GM21528 (cell line): ENCODE measurements around the gene MBP.

ENCODE experiments used
- ATAC-seq: cut with Tn5 transposase; IDR thresholded peaks from one replicate; pipeline ENCODE4 v1.9.1; 2021; ENCODE audit warnings: mild to moderate bottlenecking, moderate library complexity; ENCODE audit not compliant: unreplicated experiment, low FRiP score

The MBP gene

DNA sequence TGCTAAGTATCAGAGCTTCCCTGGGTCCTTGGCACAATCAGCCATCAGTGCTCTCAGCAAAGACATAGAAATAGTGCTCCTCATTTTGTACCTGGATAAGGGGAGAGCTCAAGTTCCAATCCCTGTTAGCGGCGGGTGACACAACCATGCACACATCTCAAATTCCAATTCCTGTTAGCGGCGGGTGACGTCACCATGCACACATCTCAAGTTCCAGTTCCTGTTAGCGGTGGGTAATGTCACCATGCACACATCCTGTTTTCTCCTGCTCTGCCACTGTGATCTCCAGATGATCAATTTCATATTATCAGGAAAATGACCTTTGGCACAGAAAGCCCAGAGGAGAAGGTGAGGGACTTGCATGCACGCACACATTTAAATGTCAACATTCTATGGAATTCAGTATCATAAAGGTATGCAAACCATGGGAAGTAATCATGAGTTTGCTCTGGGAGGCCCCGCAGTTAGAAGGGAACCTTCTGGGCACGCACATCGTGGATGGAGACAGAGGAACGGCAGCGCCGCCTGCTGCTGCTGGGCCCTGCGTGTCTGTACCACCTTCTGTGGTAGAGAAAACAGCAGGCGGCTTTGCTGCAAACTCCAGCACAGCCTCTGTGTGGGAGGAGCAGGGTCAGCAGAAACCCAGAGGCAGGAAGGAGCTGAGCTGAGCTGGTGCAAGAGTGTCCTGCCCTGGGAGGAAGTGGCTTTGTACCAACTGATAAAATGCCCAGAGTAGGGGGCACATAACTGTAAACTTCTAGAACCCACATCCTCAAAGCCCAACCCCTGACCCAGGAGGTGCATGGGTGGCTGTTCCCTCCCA is 77.8 kb downstream of the MBP start:
- ATAC-seq, result peak; percentile 85

DNA sequence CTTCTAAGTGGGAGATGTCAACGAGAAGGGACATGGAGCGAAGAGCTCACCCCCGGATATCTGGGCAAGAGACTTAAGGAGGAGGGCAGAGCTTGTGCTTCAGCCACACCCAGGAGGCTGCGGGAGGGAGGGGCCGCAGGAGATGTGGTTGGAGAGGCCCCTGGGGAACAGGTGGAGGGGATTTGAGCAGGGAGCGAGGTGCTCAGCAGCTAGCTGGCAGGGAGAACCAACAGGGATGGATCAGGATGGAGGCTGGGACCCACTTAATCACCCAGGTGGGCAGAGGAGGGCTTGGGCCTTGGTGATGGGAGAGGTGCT is 78.3 kb downstream of the MBP start:
- peak; percentile 24 for ATAC-seq

DNA sequence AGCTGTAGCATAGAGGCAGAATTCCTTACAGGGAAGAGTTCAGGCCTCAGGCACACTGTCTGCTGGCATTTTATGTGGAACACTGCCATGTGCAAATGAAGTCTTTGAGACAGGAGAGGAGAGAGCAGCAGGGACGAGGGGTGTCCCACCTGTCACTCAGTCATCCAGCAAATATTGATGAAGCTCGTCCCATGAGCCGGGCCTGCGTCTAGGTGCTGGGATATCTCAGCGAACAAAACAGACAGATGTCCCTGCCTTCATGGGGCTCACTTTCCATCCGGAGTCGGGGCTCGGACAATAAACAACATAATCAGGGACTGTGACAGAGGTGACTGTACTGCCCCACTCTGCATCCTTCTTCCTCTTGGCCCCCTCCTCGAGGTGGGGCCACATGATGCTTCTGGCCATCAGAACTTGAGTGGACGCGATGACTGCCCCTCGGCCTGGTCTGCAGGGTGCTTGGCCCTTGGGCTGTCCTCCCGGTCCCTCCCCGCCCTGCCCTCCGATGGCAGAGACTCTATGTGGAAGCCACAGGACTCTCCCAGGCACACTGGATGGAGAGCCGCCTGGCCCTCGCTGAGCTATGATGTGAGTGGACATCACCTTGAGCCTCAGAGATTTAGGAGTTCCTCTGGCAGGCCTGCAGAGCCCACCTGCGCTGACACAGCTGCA is 78.8 kb downstream of the MBP start:
- ATAC-seq, result no peak

DNA sequence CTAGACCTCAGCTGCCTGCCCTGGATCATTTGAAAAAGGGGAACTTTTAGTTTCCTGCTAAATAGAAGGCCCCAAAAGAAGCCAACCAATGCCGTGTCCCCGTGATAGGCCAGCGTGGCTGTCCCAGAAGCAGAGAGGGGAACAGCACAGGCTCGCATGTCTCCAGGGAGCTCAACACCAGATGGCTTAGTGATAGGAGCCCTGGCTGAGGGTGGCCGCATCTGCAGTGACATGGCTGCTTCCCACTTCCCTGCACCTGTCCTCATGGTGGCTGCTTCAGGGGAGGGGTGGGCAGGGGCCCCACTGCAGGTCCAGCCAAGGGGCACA is 79.6 kb downstream of the MBP start:
- ATAC-seq, result no peak

DNA sequence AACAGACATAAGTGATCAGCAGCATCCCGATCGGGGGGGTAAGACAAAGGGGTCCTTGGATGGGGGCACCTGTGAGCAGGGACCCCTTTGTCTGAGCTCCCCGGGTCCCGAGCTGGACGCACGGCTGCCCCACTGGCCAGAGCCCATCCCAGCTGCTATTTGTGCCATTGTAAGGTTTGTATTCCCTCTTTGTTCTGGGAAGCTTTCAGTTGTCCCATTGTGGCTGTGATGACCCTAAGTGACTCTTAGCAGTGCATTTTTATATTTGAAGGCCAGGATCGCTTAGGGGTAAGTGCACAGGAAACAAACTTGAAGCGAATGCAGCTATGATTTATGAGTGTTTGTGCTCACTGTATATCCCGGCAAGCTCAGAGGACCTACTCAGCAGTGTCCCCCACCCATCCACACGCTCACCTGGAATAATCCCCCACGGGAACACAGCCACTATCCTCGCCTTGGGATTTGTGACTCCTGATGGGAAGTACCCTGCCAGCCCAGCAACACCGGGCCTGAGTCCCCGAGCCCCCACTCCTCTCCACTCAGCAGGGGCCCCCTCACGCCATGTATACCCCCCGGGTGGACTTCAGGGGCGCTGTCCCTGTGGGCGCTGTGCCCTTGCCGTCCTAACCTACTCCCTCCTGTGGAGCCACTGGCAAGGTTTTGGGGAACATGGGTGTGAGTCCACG is 80.1 kb downstream of the MBP start:
- ATAC-seq, result no peak

DNA sequence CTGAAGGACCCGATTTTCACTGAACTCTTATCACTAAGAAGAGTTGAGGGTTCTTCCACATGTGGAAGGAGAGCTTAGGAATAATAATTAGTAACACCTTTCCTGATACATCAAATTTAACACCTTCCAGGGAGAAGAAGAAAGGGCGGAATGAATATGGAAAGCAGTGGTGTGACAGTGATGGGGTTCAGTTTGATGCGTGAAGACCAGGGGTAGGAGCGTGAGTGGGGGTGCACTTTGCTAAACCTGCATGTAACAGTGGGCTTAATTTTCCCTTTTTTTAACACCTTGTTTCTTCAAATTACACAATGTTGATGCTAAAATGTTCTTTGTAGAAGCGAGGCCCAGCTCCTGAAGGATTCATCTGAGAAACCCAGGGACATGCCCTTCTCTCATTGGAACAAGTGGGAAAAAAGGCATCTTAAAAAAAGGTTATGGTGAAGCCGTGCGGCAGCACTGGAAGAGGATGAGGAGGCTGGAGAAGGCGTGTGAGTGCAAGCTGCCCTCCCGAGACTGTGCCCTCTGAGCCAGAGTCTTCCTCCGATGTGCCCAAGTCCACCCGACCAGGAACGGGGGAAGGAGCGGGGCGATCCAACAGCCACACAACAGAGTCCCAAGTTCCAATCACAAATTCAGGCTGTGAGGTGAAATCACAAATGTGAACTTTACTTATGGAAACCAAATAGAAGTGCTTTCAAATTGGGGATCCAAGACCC is 80.8 kb downstream of the MBP start:
- no peak for ATAC-seq

DNA sequence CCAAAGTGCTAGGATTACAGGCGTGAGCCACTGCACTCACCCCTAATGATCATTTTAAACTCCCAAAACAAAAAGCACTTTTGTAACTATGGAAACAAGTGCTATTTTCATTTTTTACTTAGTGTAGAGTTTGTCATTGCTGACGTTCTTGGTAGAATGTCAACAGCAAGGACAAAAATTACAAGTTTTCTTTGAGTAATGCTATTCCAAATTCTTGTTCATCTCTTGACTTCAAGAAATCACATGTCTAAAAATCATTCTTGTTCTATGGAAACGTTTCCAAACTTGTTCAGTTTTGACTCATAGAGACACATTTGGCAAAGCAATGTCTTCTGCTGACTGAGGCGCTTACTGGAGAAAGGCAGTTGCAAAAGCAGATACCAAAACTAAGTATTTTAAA is 82.6 kb downstream of the MBP start:
- ATAC-seq, result no peak

DNA sequence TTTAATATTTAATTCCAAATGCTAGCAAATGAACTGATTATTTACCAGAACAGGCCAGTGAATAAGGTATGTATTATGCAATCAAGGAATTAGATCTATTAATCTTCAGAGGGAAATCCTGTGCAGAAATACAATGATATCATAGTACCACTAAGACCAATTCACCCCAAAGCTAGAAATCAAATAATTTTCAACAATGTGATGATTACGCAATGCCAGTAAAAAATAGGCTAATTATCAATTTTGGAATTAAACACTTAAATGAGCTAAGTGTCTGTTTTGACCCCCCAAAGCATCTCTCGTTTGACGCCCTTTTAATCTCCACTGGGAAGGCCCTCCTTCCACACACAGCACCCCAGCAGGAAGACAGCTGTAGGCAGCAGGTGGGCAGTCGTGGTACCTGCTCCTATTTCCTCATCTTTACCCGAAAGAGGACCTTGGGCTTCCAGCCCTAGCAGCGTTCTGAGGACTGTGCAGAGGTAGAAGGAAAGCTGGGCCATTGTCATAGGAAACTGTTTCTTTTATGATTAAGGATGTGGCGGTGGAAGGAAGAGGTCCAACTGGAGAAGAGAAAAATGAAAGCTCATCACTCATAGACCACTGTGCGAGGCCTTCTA is 84.7 kb downstream of the MBP start:
- ATAC-seq, result no peak

DNA sequence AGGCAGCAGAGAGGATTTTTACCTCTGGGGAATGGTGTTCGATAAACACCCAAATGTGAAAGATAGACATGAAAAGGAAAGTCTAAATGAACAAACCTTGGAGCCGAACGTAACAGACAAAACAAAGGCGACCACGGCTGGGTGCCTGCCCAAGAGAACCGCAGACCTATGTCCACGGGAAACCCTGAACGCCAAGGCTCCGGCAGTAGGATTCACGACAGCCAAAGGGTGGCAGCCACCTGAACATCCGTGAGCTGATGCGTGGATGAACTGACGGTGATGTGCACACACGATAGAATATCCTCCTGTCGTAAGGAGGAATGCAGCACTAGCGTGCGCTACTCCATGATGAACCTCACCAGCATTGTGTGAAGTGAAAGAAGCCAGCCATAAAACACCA is 85.6 kb downstream of the MBP start:
- no peak for ATAC-seq

DNA sequence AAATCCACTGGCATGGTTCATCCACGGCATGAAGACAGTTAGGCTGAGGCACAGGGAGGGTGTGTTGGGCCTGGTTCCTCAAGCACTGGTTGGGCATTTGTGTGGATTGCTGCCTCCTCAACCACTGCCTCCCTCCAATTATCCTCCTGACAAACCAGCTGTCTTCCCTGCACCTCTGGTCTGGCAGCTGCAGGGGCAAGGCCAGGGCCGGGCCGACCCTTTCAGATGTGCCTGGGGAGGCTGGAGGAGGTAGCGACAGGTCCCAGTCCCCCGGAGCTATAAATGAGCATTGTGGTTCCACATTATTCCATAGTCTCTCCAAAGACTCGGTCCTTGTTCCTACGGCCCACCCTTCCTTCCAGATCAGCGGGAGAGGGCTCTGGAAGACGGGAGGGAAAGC is 86.2 kb downstream of the MBP start:
- ATAC-seq, result no peak

DNA sequence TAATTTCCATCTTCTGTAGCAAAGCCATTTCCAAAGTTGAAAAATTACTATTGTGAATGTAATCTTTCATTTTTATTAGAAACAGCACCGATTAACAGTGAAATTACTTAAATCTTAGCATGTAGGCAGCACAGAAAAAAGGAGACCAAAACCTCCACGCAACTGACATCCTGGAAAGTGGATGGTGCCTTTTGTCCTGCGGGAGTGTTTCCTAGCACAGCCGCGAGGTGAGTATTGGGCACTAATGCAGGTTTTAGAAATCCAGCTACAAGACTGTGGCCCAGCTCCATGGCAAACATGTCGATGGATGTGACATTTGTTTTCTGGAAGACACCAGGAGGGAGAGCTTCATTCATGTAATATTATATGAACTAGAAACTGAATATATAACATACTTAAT is 86.9 kb downstream of the MBP start:
- no peak for ATAC-seq

DNA sequence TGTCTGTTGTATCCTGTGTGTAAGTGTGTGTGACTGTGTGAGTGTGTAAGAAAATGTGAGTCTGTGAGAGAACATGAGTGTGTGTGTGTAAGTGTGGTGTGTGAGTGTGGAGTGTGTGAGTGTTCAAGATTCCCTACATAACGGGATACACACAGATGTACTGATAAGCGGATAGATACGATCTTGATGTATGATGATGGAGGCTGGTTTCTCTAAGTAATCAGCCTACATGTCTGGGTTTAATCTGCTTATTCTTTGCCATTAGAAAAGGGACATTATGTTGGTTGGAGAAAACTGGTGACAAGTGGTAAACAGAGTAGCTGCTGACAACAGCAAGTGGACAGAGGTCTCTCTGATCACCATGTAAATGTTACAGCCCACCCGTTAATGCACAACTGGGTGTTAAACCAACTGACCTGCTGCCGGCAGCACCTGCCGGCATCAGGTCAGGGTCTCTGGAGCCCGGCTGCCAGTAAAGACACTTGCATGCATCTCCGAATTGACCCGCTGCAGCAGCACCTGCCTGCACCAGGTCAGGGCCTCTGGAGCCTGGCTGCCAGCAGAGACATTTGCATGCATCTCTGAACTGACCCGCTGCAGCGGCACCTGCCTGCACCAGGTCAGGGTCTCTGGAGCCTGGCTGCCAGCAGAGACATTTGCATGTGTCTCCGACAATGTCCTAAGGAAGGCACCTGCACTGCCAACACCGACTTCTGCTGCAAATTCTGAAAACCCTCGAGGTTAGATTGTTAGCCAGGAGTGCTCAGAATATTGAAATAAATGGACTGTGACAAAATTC is 87.5 kb downstream of the MBP start:
- no peak for ATAC-seq

DNA sequence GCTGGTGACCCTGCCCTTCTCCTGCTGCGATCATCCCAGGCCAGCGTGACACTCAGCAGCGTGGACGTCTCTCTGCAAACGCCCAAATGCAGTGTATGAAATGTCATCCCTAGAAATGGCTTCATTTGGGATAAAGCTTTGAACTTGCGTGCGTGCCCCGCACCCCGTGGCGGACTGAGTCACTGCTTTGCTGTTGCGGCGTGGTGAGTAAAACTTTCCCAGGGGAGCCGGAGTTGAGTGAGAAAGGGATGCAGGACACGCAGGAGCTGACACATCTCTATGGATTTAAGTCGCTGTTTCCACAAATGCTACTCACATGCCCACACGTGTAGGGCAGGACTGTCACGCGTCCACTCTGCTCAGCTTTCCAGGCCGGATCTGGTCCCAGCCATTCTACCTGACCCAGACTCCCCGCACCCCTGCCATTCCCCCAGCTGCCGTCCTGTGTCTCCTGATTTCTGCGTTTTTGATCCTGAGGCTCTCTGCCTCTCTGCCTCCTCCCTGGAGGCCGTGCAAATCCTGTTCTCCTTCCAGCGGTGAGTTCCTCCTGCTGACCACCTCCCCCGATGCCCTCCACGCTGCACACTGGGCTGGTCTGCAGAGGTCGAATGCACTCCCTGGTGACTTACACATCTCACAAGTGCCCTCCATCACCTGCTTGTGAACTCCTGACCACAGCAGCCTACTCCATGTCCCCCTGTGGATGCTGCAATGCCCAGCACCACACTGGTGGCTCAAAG is 88.9 kb downstream of the MBP start:
- ATAC-seq, result no peak

DNA sequence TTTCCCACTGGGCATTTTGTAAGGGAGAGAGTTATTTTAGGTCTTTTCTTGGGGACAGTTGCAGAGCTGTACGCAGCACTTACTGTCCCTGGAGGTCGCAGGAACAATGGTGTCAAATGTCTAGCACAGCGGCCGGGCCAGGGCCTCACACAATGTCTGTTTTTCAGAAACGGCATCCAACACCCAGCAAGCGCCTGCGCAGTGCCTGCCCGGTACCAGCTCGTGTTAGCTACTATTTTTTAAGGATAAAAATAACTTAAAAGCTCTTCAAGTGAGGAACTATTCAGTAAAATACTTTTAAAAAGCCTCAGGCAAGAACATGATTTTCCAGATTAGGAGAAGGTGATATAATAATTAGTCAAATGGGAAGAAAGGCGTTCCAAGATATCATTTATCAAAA is 90.0 kb downstream of the MBP start:
- no peak for ATAC-seq

DNA sequence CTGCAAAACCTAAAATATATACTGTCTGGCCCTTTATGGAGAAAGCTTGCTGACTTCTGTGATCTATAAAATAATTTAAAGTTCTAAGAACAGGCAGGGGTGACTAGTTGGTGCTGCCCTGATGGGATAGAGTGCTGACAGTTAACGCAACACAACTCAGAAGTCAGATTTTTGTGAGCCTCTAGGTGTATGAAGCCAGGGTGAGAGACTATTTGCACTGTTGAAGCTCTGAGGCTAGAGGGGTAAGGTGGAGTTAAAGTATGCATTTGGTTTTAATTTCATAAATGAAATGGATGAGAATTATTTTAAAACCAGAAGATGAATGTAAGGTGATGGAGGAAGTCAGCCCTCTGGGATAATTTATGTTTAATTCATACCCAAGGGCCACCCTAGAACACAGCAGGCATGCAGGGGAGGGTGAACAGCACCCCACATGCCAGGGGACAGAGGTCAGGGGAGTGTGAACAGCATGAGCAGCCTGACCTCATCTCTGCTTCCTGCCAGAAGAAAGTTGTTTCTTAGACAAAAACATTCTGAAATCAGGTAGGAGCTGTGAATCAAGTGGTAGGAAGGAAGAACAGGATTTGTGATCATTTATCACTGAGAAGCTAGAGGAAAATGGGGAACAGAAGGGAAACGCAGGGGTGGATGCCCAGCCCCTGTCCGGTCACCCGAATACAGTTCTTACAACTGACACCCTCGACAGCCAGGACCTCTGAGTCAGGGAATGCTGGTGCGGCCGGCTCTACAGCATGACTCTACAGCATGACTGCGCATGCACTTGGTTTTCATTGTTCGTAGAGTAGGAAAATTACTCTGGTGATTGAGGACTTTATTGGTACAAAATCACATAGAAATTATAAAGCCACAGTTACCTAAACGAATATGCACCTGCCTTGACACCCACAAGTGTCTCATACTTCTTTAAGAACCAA is 93.1 kb downstream of the MBP start:
- no peak for ATAC-seq

DNA sequence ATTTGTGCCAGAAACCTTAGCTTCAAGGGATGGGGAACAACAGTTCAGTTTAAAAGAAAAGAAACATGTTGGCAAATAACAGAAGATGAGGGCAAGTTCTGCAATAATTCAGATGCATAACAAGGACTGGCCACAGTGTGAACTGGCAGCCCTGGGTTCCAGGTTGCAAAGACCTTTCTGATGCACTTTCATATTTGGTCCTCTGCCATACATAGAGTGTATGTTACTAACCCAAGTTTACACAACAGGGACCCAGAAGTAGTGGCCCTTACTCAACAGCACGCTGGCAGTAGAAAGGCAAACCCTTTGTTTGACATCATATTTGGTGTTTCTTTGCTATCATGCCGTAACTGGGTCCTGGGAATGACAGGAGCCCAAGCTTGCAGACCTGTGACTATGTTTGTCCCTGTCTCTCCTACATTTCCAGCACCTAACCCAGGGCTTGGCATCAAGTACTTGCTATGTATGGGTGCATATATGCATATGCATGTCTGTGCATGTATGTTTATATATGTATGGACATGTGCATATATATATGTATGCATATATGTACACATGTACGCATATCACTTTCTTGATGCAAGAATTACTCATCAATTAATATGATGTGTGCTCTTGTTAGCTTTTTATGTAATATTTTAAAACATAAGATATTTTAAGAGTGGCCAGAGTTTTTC is 94.3 kb downstream of the MBP start:
- ATAC-seq, result no peak

DNA sequence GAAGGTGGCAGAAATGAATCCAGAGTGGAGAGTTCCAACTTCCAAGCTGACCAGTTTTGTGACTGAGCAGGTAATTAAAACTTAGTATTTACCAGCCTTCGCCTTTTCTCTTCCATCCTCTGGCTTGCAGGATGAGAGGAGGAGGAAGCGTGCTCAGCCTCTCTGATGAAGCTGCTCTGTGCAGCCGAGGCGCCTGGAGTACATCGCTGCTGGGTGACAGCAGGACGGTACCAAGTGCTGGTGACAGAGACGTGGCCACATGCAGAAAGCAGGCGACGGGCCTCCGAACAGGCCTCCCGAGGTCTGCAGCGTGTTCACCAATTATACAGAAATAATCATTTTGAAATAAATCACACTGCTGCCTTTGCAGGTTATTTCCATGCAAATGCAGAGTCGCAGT is 95.0 kb downstream of the MBP start:
- no peak for ATAC-seq
